Lower leg skin (tissue), 3 donors: ENCODE measurements around the gene ADGRL3.

Experiments used
- POLR2A ChIP-seq, 2 donors: fragments of 450-650 bp; IDR thresholded peaks; one replicate each; pipeline ENCODE4 v1.6.1; 2016 to 2017; ENCODE audit warnings: antibody characterized with exemption in 2 of 2, mild to moderate bottlenecking in 1 of 2, moderate library complexity in 1 of 2
- TF ChIP-seq, protein P1 (sequence below), 3 donors: fragments of 450-650 bp; IDR thresholded peaks; one replicate each; pipeline ENCODE4 v1.5.1; 2016; ENCODE audit warnings: antibody characterized with exemption in 3 of 3, mild to moderate bottlenecking in 3 of 3, moderate library complexity in 2 of 3

DNA sequence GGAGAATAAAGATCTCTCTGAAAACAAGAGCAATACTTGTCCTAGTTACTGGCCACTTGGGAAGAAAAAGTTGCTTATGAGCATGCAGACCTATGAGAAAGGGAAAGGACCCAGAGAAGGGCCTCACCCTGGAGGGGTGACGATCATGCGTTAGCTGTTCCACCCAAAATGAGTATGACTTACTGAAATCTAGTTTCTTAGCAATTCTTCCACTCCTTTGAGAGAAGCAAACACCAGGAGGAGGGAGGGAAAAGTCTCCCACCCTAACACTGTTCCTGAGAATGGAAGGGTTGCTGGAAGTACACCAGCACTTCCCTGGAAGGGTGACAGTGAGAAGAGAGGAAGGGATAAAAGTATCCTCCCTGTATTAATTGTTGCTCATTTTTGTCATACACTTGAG, 107.9 kb downstream of the ADGRL3 start:
- TF ChIP-seq, protein P1, sequence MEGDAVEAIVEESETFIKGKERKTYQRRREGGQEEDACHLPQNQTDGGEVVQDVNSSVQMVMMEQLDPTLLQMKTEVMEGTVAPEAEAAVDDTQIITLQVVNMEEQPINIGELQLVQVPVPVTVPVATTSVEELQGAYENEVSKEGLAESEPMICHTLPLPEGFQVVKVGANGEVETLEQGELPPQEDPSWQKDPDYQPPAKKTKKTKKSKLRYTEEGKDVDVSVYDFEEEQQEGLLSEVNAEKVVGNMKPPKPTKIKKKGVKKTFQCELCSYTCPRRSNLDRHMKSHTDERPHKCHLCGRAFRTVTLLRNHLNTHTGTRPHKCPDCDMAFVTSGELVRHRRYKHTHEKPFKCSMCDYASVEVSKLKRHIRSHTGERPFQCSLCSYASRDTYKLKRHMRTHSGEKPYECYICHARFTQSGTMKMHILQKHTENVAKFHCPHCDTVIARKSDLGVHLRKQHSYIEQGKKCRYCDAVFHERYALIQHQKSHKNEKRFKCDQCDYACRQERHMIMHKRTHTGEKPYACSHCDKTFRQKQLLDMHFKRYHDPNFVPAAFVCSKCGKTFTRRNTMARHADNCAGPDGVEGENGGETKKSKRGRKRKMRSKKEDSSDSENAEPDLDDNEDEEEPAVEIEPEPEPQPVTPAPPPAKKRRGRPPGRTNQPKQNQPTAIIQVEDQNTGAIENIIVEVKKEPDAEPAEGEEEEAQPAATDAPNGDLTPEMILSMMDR (IDR thresholded peaks at IDR 0.05): no peak
- TF ChIP-seq POLR2A (IDR thresholded peaks at IDR 0.05): no peak
